Measurements from ENCODE around the gene HOXA10.

The HOXA10 gene

DNA sequence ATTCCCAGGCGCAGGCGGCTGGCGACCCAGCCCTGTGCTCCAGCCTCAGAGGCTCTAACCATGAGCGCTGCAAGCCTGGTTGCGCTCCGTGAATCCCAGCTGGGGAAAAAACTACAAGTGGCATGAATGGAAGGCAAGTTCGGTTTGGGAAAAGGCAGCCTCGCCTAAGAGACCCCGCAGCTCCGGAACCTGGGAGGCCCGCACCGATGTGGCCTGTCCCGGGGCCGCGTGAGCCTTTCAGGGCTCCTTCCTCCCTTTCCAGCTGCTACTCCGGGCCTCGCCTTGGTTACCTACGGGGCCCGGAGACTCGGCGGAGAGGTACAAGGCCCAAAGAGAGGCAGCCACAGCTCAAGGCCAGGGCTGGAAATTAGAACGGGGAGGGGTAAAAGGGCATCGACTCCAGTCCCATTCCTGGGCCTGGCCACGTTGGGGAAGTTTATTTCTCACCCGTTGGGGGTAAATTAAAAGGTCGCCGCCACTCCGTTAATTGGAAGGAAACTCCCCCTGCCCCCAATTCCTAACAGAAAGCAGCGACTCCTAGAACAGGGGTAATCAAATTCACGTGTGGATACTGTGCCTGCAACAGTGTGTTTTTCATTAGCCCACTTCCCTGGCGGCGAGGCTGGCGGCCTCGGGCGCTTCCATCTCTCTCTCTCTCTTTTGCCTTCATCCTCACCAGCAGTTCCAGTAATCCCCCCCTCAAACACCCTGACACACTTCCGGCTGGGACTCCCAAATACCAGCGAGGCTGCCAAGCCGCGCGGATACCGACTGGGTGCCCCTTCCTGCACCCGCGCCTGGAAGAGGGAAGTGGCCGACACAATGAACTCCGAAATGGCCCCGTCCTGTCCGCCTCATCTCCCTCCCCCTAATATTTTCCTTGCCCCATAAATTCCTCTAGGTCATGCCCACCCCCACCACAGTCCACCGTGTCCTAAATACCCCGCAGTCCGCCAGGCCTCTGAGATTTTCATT is 7.3 kb downstream of the HOXA10 start:
- DNase-seq (ENCODE audit: low spot score) = no peak

- DNase-seq (ENCODE audit: low spot score) = no peak
These were observed 8.1 kb downstream of the HOXA10 start for GRCh38 chr7:27165996-27166530.

DNA sequence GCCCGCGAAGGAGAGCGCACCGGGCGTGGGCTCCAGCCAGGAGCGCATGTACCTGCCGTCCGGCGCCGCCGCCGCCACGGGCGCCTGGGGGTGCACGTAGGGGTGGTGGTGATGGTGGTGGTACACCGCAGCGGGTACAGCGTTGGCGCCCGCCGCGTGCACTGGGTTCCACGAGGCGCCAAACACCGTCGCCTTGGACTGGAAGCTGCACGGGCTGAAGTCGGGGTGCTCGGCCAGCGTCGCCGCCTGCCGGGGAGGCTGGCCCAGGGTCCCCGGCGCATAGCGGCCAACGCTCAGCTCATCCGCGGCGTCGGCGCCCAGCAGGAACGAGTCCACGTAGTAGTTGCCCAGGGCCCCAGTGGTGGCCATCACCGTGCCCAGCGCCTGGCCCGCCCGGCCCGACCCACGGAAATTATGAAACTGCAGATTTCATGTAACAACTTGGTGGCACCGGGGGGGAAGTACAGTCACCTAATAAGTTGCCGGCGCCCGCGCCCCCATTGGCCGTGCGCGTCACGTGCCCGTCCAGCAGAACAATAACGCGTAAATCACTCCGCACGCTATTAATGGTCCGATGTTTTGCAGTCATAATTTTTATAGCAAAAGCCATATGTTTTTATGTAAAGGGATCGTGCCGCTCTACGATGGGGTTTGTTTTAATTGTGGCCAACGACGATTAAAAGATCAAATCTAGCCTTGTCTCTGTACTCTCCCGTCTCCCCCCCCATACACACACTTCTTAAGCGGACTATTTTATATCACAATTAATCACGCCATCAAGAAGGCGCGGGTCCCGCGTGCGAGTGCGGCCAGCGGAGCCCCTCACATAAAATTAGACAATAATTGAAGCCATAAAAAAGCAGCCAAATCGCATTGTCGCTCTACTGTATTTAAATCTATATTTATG is 8.8 kb downstream of the HOXA10 start, which contains the start of gene HOXA9:
Gene HOXA9, minus strand, starts transcription at position 449 of the 907 bp plus-strand sequence. Its CDS starts 80 bp downstream, at position 369.
- no peak for DNase-seq (ENCODE audit: low spot score)

GRCh38 chr7:27164367-27165088 is 9.6 kb downstream of the HOXA10 start:
- no peak for DNase-seq (ENCODE audit: low spot score)

DNA sequence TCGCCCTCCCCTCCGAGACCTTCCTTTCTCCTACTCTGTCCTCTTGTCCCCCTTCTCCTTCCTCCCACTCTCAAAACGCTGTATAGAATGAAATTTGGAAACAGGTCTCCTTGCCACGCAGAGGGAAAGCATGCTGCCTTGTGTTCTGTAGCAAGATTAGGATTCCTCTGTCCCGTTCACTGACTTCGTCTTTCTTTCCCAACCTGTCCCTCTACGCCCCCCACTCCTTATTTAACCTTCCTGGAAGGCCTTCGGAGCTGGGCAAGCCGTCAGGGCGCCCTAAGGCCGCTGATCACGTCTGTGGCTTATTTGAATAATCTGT is 10.1 kb downstream of the HOXA10 start:
- no peak for DNase-seq (ENCODE audit: low spot score)

DNA sequence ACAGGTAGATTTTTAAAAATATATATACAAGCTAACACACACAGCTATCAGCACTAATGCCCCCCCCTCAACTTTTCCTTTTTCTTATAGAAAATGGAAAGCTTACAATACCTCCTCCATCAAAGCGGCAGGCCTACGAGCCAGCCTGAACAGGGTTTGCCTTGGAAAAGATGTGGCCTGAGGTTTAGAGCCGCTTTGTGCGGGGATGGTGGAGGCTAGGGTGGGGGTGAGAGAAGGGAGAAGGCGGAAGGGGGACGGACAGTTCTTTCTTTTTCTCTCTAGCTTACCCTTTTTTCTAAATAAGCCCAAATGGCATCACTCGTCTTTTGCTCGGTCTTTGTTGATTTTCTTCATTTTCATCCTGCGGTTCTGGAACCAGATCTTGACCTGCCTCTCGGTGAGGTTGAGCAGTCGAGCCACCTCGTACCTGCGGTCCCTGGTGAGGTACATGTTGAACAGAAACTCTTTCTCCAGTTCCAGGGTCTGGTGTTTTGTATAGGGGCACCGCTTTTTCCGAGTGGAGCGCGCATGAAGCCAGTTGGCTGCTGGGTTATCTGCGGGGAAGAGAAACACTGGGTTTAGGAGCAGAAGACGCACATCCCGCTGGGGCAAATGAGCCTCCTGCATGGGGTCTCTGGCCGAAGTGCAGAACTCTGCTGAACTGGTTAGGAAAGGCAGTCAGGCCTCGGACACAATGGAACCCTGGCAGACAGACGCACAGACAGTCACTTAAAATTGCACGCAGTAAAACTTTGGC is 10.7 kb downstream of the HOXA10 start:
- DNase-seq (ENCODE audit: low spot score) = no peak

- DNase-seq (ENCODE audit: low spot score) = no peak
These were observed 11.4 kb downstream of the HOXA10 start for GRCh38 chr7:27162561-27163287.

DNA sequence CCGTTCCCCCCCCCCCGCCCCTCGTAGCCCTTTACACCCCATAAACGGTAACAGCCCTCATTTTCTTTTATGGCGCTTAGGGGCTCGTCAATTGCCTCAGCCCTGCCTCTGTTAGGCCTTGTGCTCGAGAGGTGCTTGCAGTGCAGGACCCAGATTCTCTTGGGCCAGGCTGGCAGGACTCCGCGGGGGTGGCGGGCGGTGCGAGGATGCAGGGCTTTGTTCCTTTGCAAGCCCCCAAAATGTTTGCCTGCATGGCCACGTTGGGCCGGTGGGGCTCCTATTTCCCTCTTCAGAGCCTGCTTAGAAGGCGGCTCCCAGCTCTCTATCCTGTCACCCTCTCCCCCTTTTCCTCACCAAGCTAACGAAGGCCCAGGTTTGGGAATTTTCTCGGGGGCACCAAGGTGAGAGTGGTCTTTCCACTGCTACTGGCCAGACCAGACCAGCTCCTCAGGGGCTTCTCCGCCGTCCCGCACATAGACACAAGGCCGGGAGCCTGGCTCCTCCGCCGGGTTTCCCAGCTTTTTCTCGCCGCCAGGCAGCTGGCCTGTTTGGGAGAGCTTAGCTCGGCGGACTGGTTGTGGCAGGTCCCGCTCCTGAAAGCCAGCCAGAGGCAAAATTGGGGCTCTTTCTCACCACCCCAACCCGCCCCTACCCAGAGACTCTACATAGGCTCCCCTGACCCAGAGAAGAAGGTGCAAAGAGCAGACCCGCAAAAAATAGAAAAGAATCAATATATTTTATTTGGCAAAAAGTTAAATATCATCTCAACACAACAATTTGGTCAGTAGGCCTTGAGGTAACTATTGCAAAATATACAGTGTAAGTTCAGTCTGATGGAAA is 12.2 kb downstream of the HOXA10 start:
- DNase-seq (ENCODE audit: low spot score) = no peak

- DNase-seq (ENCODE audit: low spot score) = no peak
These were observed 12.9 kb downstream of the HOXA10 start for GRCh38 chr7:27161214-27161720.

DNA sequence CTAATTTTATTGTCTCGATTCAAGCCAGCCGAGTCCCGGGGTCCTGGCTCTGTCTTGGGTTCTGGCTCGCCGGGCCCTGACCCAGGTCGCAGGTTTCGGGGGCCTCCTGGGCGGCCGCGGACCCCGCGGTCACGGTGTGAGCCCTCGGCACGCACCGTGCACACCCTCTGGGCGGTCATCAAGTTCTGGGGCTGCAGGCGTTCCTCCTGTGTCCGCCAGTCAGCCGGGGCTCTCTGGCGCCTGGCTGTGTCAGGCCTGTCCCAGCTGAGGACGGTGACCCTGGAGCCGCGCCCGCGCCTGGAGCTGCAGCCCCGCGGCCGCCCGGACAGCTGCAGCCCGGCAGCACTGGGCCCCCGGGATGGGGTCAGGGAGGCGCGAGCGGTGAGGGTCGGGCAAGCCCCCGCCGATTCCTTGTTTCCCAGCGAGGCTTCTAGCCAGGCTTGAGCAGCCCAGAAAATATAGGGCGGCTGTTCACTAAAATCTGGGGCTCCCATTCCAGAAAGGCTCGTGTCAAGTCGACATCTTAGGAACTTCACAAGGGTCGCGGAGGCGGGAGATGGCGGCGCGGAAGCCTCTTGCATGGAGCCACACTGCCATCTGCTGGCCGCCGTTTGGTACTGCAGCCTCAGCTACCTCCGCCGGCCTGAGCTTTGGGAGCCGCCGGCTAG is 13.4 kb downstream of the HOXA10 start:
- peak; percentile 68 for DNase-seq (ENCODE audit: low spot score)

DNA sequence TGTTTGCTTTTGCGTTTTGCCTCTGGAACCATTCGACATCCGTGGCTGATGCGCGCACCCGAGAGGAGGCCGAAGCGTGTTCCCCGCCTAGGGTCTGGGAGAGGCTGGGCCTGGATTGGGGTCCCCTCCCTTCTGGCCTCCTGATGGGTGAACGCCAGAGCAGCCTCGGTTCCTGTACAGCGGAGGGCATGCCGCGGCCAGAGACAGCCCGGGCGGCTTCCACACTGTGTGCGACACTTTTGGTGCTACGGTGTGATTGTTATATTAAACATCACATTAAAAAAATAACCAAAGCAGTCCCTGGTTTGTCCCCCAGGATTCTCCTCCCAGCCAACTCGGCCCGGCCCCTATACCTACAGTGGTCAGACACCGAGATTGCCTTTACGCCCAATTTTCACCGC is 14.0 kb downstream of the HOXA10 start:
- no peak for DNase-seq (ENCODE audit: low spot score)

GRCh38 chr7:27159266-27160144 is 14.6 kb downstream of the HOXA10 start:
- no peak for DNase-seq (ENCODE audit: low spot score)

- DNase-seq (ENCODE audit: low spot score) = no peak
These were observed 15.5 kb downstream of the HOXA10 start for GRCh38 chr7:27158436-27159265.

GRCh38 chr7:27157702-27158431 is 16.3 kb downstream of the HOXA10 start:
- no peak for DNase-seq (ENCODE audit: low spot score)

DNA sequence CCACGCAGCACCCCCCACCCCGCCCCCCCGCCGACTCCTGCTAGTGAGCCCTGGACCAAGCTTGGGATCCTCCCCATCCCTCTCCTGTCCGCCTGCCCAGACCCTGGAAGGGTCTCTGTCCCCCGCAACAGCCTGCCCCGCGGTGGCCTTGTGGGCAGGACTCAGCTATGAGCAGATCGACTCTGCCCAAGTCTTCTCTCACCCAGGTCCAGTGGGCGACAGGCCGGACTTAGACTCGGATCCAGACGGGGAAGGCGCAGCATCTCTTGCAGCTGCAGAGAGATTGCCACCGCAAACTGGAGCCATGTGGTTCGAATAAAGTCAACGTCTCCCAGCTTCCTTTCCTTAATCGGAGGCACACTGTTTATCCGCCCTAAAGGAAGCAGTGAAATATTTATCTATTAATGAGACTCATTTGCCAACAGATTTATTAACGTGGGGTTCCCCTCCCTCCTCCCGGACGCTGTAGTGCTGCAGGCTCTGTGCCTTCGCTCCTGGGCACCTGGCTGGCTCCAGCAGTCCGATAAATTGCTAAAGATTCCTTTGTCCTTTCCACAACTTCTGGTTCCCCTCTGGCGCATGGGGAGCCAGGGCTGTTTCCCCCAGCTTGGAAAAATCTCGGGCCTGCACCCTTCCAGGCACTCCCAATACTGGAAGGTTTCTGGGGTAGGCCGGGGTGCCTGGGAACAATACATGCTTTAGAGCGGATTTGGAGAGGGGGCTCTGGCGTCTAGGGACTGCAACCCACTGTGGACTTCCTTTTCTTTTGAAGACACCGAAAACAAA is 17.0 kb downstream of the HOXA10 start:
- no peak for DNase-seq (ENCODE audit: low spot score)

Data from hematopoietic multipotent progenitor cell treated with erythropoietin and hydrocortisone succinate and interleukin-3 and kit ligand, for 17 days (in vitro differentiated cells).